CD4-positive, alpha-beta T cell treated with Interleukin-1 beta for 1 hour (primary cell): ENCODE measurements around the gene PPP6R2.

Source experiments
- DNase-seq, 2 donors: peaks; one replicate each; pipeline ENCODE4 v3.0.0-alpha.2; 2020 to 2022

The PPP6R2 gene

GRCh38 chr22:50454556-50455075 lies 111.5 kb downstream of the PPP6R2 start:
- DNase-seq: no peak

GRCh38 chr22:50455201-50455600 lies 112.1 kb downstream of the PPP6R2 start:
- no peak for DNase-seq

GRCh38 chr22:50456026-50456425 lies 112.9 kb downstream of the PPP6R2 start:
- no peak for DNase-seq

- no peak for DNase-seq
Observed at GRCh38 chr22:50456466-50457234, 113.5 kb downstream of the PPP6R2 start.

- DNase-seq: no peak
Observed at GRCh38 chr22:50459016-50459415, 115.9 kb downstream of the PPP6R2 start.

GRCh38 chr22:50459496-50460140 lies 116.5 kb downstream of the PPP6R2 start:
- DNase-seq: no peak

- DNase-seq: no peak
Observed at GRCh38 chr22:50460938-50461337, 117.8 kb downstream of the PPP6R2 start.

- no peak for DNase-seq
Observed at GRCh38 chr22:50461536-50461935, 118.4 kb downstream of the PPP6R2 start.

GRCh38 chr22:50461979-50462540 lies 118.9 kb downstream of the PPP6R2 start:
- DNase-seq: no peak

GRCh38 chr22:50463188-50463900 lies 120.2 kb downstream of the PPP6R2 start:
- DNase-seq: no peak

GRCh38 chr22:50464451-50464850 lies 121.3 kb downstream of the PPP6R2 start:
- DNase-seq: no peak

- DNase-seq: no peak
Observed at GRCh38 chr22:50465066-50465930, 122.2 kb downstream of the PPP6R2 start.

GRCh38 chr22:50467341-50467740 lies 124.2 kb downstream of the PPP6R2 start:
- no peak for DNase-seq

- DNase-seq: no peak
Observed at GRCh38 chr22:50467773-50468440, 124.8 kb downstream of the PPP6R2 start.

- no peak for DNase-seq
Observed at GRCh38 chr22:50468626-50469025, 125.5 kb downstream of the PPP6R2 start.

- peak; percentile 97 to 98 for DNase-seq
Observed at GRCh38 chr22:50469377-50470305, 126.5 kb downstream of the PPP6R2 start.

GRCh38 chr22:50470491-50470890 lies 127.4 kb downstream of the PPP6R2 start:
- DNase-seq: no peak

- no peak for DNase-seq
Observed at GRCh38 chr22:50471197-50471847, 128.2 kb downstream of the PPP6R2 start.

- no peak for DNase-seq
Observed at GRCh38 chr22:50471962-50472361, 128.8 kb downstream of the PPP6R2 start.

GRCh38 chr22:50473088-50473487 lies 130.0 kb downstream of the PPP6R2 start:
- DNase-seq: peak; percentile 57 to 69
